Activated CD4-positive, alpha-beta T cell treated with anti-CD3 and anti-CD28 coated beads, Interleukin-2, amount 10 ng/mL, durations not matched to agents 7 days and 5 days (primary cell): ENCODE measurements around the gene KCNJ4. TPM values are rescaled to one million over a fixed set of nuclear protein-coding genes. Genes with fewer than 3 reads are reported as not detected.
A peak's percentile ranks its signal among the peaks of the same experiment; 100 is the strongest.
"Not testable (repeated sequence)": the region's sequence is repeated elsewhere in the genome, so short reads cannot be mapped to it uniquely, and the experiment has no call there.

Experiments used
- CTCF ChIA-PET: fragments of 350-600 bp; sonication (Branson Sonifier 250); formaldehyde crosslinking; loops from one replicate; lab custom pipeline; 2021; ENCODE audit warnings: antibody characterized with exemption; lab: Charles Lee
- POLR2A ChIA-PET: fragments of 350-600 bp; sonication (Branson Sonifier 250); formaldehyde crosslinking; loops from one replicate; lab custom pipeline; 2021; ENCODE audit warnings: antibody characterized with exemption; lab: Charles Lee
- DNase-seq: peaks from one replicate; pipeline ENCODE4 v3.0.0-alpha.2; 2020
- H3K27ac Mint-ChIP-seq: one replicate; pipeline ENCODE4 v1.8.0; 2021; ENCODE audit warnings: mild to moderate bottlenecking, moderate library complexity, mixed read lengths
- H3K27me3 Mint-ChIP-seq: one replicate; pipeline ENCODE4 v1.8.0; 2021; ENCODE audit warnings: mixed read lengths
- H3K36me3 Mint-ChIP-seq: one replicate; pipeline ENCODE4 v1.8.0; 2021; ENCODE audit warnings: low read depth, mixed read lengths
- H3K4me1 Mint-ChIP-seq: one replicate; pipeline ENCODE4 v1.8.0; 2021; ENCODE audit warnings: mixed read lengths
- H3K4me3 Mint-ChIP-seq: one replicate; pipeline ENCODE4 v1.8.0; 2021; ENCODE audit warnings: mild to moderate bottlenecking, moderate library complexity, mixed read lengths
- H3K9me3 Mint-ChIP-seq: one replicate; pipeline ENCODE4 v1.8.0; 2021; ENCODE audit warnings: mixed read lengths
- total RNA-seq, 2 experiments: library from RNA; stranded (reverse); gene quantifications; one replicate each; pipeline ENCODE4 v1.2.3, GENCODE V29; 2021

KCNJ4 gene
- total RNA-seq, 2 experiments from 2014 or later, result not detected

- DNase-seq, result no peak
- no peaks in the 10 kb centered on the region for H3K9me3 Mint-ChIP-seq
- no peak overlapping the region for H3K27ac Mint-ChIP-seq
- no peak overlapping the region for H3K4me3 Mint-ChIP-seq
- ChIA-PET CTCF (no interaction called here), POLR2A (no interaction called here)
- no peaks in the 10 kb centered on the region for H3K36me3 Mint-ChIP-seq
- H3K27me3 Mint-ChIP-seq, result no peaks in the 10 kb centered on the region
- H3K4me1 Mint-ChIP-seq, result no peaks in the 10 kb centered on the region
Measured at GRCh38 chr22:38419121-38419857, 35.7 kb downstream of the KCNJ4 start.

DNA sequence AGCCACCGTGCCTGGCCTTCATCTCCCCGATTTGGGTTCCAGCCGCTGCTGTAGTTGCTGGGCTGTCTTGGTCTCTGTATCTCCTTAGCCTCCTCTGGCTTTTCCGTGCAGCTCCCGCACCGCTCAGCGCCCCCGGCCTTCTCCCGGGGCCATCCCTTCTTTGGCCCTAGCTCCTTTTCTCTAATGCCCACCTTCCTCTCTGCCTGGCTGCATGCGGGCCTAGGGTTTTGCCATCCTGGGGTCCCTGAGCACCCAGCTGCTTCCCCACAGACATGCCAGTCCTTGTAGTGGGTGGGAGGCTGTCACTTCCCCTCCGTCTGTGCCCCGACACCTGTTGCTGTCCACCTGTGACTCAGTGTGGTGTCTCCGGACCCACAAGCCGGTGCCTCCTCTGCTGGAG is 36.4 kb downstream of the KCNJ4 start:
- Mint-ChIP-seq H3K4me3 (no peak overlapping the region), H3K9me3 (no peaks in the 10 kb centered on the region), H3K4me1 (no peaks in the 10 kb centered on the region), H3K27me3 (no peaks in the 10 kb centered on the region), H3K27ac (no peak overlapping the region), H3K36me3 (no peaks in the 10 kb centered on the region)
- ChIA-PET CTCF (interaction anchor here (0.7 to 0.8 kb wide), 2 partner anchors 11 to 768 kb away, joined by 5 read pairs; no protein-coding TSS in a partner anchor), POLR2A (no interaction called here)
- no peak for DNase-seq

- Mint-ChIP-seq H3K4me1 (no peaks in the 10 kb centered on the region), H3K4me3 (no peak overlapping the region), H3K27me3 (no peaks in the 10 kb centered on the region), H3K36me3 (no peaks in the 10 kb centered on the region), H3K9me3 (no peaks in the 10 kb centered on the region), H3K27ac (no peak overlapping the region)
- no peak for DNase-seq
- ChIA-PET CTCF (interaction anchor here (0.6 kb wide), 1 partner anchor 21 kb away, joined by 4 read pairs; no protein-coding TSS in a partner anchor), POLR2A (no interaction called here)
Measured at GRCh38 chr22:38417252-38418060, 37.5 kb downstream of the KCNJ4 start.

- no peak for DNase-seq
- Mint-ChIP-seq H3K4me1 (peaks cover 2% of the 10 kb centered on the region), H3K36me3 (no peaks in the 10 kb centered on the region), H3K27ac (no peak overlapping the region), H3K4me3 (no peak overlapping the region), H3K27me3 (no peaks in the 10 kb centered on the region), H3K9me3 (no peaks in the 10 kb centered on the region)
- POLR2A ChIA-PET, result no interaction called here
- CTCF ChIA-PET, result no interaction called here
Measured at GRCh38 chr22:38416621-38417251, 38.3 kb downstream of the KCNJ4 start.

DNA sequence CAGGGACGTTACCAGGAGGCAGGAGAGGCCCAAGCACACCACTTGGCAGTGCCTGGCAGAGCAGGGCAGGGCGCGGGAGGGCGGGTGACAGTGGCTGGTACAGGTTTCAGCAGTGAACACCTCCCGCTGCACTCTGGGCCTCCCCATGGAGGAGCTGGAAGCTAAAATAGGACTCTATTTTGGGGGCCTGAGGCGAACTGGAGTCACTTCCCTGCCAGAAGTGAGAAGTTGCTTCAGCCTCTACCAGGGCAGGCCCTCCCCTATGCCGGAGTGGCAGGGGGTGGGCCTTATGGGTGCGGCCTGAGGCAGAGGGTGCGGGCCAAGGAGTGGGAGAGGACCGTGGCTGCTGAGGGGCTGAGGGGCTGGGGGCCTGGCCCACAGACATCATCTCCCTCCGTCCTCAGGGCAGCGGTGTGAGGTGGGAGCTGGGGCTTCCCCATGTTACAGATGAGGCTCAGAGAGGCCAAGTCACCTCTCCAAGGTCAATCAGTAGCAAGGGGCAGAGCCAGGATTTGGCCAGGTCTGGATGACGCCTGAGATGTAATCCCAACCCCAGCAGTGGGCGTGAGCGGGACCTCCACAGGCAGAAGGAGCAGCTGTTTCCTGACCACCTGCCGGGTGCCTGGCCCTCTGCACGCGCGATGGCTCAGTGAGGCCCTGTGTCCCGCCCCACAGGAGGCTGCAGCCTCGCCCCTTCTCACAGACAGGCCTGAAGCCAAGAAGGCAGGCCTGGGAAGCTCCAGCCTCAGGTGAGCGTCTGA is 39.3 kb downstream of the KCNJ4 start:
- DNase-seq, result no peak
- Mint-ChIP-seq H3K9me3 (no peaks in the 10 kb centered on the region), H3K27ac (no peak overlapping the region), H3K4me1 (peaks cover 2% of the 10 kb centered on the region), H3K27me3 (no peaks in the 10 kb centered on the region), H3K4me3 (no peak overlapping the region), H3K36me3 (no peaks in the 10 kb centered on the region)
- CTCF ChIA-PET, result interaction anchor here (1.0 kb wide), 1 partner anchor 154 kb away, joined by 3 read pairs; no protein-coding TSS in a partner anchor
- POLR2A ChIA-PET, result no interaction called here

DNA sequence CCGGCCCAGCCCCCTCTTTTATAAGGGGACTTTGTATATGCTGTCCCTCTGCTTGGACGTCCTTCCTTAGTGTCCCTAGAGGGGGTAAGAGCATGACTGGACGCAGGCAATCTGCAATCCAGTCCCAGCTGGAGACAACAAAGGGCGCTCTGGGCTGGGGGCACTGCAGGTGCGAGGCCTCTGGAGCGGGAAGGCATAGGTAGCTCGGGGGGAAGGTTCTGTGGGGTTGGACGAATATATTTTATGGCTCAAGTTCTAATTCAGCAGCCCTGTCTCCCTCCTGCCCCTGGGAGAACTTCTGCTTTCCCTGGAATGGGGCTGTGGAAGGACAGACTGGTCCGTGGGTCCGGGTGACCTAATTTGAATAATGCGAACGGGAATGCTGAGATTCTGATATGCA is 40.0 kb downstream of the KCNJ4 start:
- Mint-ChIP-seq H3K36me3 (no peaks in the 10 kb centered on the region), H3K27ac (no peak overlapping the region), H3K4me3 (no peak overlapping the region), H3K27me3 (no peaks in the 10 kb centered on the region), H3K4me1 (peaks cover 2% of the 10 kb centered on the region), H3K9me3 (no peaks in the 10 kb centered on the region)
- ChIA-PET POLR2A (no interaction called here), CTCF (interaction anchor here (1.0 kb wide), 1 partner anchor 154 kb away, joined by 3 read pairs; no protein-coding TSS in a partner anchor)
- no peak for DNase-seq

GRCh38 chr22:38414009-38414395 is 41.0 kb downstream of the KCNJ4 start:
- Mint-ChIP-seq H3K27ac (no peak overlapping the region), H3K27me3 (no peaks in the 10 kb centered on the region), H3K36me3 (no peaks in the 10 kb centered on the region), H3K9me3 (no peaks in the 10 kb centered on the region), H3K4me3 (no peak overlapping the region), H3K4me1 (peaks cover 2% of the 10 kb centered on the region)
- ChIA-PET POLR2A (no interaction called here), CTCF (interaction anchor here (0.9 kb wide), 1 partner anchor 13 kb away, joined by 3 read pairs; no protein-coding TSS in a partner anchor)
- DNase-seq, result no peak

DNA sequence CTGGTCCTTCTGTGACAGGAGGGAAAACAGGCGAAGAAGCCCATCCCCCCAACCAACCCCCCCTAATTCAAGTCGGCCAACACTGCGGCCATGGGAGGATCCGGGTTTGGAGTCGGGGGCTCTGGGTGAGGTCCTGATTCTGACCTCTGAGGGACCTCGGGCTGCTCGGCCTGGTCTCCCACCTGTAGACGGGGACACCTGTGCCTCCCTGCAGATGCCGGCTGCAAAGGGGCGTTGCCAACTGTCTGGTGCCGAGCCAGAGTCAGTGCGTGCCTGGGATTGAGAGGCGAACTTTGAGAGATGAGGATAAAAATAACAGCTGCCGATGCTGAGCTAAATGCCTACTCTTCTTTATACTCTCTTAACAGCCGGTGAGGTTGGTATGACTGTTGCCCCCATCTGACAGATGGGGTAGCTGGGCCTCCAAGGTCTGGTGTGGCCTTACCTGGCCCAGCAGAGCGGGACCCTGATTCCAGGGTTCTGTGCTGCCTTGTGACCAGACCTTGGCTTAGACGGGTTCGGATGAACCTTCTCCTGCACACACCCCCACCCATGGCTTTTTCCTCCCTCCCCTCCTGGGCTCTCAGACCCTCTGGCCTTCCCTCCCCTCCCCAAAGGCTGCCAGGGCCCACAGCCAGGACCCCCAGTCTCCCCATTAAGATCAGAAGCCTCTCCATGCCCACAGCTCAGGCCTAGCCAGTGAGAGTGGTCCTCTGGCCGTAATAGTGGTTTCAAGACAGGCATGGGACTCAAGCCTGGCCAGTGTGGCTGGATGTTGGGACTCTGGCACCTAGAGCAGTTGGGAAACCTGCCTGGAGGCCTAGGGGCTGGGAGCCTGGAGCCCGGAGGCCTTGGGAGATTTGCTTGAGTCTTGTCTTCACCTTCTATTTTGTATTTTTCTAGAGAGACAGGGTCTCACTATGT is 41.7 kb downstream of the KCNJ4 start:
- Mint-ChIP-seq H3K27ac (no peak overlapping the region), H3K36me3 (no peaks in the 10 kb centered on the region), H3K4me3 (no peak overlapping the region), H3K27me3 (peaks cover under 1% of the 10 kb centered on the region), H3K4me1 (peaks cover 2% of the 10 kb centered on the region), H3K9me3 (no peaks in the 10 kb centered on the region)
- ChIA-PET POLR2A (no interaction called here), CTCF (interaction anchor here (0.7 to 1.5 kb wide), 5 partner anchors 12 to 269 kb away, joined by 3 to 4 read pairs (median 3); partner anchors contain the start of gene TOMM22)
- no peak for DNase-seq

GRCh38 chr22:38412435-38413084 is 42.4 kb downstream of the KCNJ4 start:
- H3K27ac Mint-ChIP-seq, result no peak overlapping the region
- H3K9me3 Mint-ChIP-seq, result no peaks in the 10 kb centered on the region
- peaks cover 2% of the 10 kb centered on the region for H3K27me3 Mint-ChIP-seq
- peak; percentile 38 for DNase-seq
- POLR2A ChIA-PET, result no interaction called here
- H3K36me3 Mint-ChIP-seq, result no peaks in the 10 kb centered on the region
- CTCF ChIA-PET, result interaction anchor here (0.7 to 1.5 kb wide), 4 partner anchors 12 to 270 kb away, joined by 3 to 4 read pairs (median 4); partner anchors contain the start of gene TOMM22
- H3K4me3 Mint-ChIP-seq, result no peak overlapping the region
- H3K4me1 Mint-ChIP-seq, result peaks cover 2% of the 10 kb centered on the region

DNA sequence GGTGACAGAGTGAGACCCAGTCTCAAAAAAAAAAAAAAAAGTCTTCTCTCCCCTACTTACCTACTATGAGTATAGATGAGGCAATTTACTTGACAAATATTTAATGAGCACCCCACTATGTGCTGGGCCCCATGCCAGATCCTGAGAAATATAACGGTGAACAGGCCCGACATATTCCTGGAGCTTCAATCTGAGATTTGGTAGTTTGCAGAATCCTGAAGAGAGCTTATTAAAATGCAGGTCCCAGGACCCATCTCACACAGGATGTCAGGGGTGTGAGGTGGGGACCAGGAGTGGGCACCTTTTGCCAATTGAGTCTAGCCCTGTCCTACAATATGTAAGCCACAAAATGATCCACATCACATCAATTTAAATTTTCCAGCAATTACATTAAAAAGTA is 44.0 kb downstream of the KCNJ4 start:
- H3K4me1 Mint-ChIP-seq, result peaks cover 2% of the 10 kb centered on the region
- H3K9me3 Mint-ChIP-seq, result no peaks in the 10 kb centered on the region
- H3K27ac Mint-ChIP-seq, result no peak overlapping the region
- H3K4me3 Mint-ChIP-seq, result no peak overlapping the region
- peaks cover 5% of the 10 kb centered on the region for H3K27me3 Mint-ChIP-seq
- CTCF ChIA-PET, result no interaction called here
- POLR2A ChIA-PET, result no interaction called here
- DNase-seq, result no peak
- H3K36me3 Mint-ChIP-seq, result no peaks in the 10 kb centered on the region

DNA sequence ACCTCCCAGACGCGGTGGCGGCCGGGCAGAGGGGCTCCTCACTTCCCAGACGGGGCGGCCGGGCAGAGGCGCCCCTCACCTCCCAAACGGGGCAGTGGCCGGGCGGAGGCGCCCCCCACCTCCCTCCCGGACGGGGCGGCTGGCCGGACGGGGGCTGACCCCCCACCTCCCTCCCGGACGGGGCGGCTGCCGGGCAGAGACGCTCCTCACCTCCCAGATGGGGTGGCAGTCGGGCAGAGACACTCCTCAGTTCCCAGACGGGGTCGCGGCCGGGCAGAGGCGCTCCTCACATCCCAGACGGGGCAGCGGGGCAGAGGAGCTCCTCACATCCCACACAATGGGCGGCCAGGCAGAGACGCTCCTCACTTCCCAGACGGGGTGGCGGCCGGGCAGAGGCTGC is 45.1 kb downstream of the KCNJ4 start:
- H3K9me3 Mint-ChIP-seq, H3K4me1 Mint-ChIP-seq, H3K4me3 Mint-ChIP-seq, H3K27me3 Mint-ChIP-seq, H3K27ac Mint-ChIP-seq, POLR2A ChIA-PET, CTCF ChIA-PET, DNase-seq, H3K36me3 Mint-ChIP-seq: not testable (repeated sequence)
